Measurements from ENCODE around the gene KIF16B.

The KIF16B gene

GRCh38 chr20:16257813-16258430 lies 315.3 kb downstream of the KIF16B start:
- TF ChIP-seq CTCF (IDR thresholded peaks at IDR 0.05), result no peak

- TF ChIP-seq CTCF (IDR thresholded peaks at IDR 0.05), result no peak
Observed at GRCh38 chr20:16257021-16257420, 316.2 kb downstream of the KIF16B start.

- no peak for TF ChIP-seq CTCF (IDR thresholded peaks at IDR 0.05)
Observed at GRCh38 chr20:16246870-16247269, 326.4 kb downstream of the KIF16B start.

- TF ChIP-seq CTCF (IDR thresholded peaks at IDR 0.05), result no peak
Observed at GRCh38 chr20:16246291-16246690, 327.0 kb downstream of the KIF16B start.

GRCh38 chr20:16245879-16246278 lies 327.4 kb downstream of the KIF16B start:
- no peak for TF ChIP-seq CTCF (IDR thresholded peaks at IDR 0.05)

- TF ChIP-seq CTCF (IDR thresholded peaks at IDR 0.05), result no peak
Observed at GRCh38 chr20:16244892-16245291, 328.4 kb downstream of the KIF16B start.

- TF ChIP-seq CTCF (IDR thresholded peaks at IDR 0.05), result no peak
Observed at GRCh38 chr20:16243470-16243869, 329.8 kb downstream of the KIF16B start.

- TF ChIP-seq CTCF (IDR thresholded peaks at IDR 0.05), result no peak
Observed at GRCh38 chr20:16241911-16242310, 331.3 kb downstream of the KIF16B start.

All from LNCAP (cell line).